Smooth muscle cell (in vitro differentiated cells): Measurements from ENCODE around the gene NABP1. TPM values are rescaled to one million over a fixed set of nuclear protein-coding genes. Genes with fewer than 3 reads are reported as not detected.

Experiments
- DNase-seq: peaks from one replicate; lab custom pipeline; 2025; ENCODE audit not compliant: unreplicated experiment; lab: John Stamatoyannopoulos, UW
- H2AFZ ChIP-seq: fragments of 200-600 bp; sonication (generic); 2 replicates; pipeline ENCODE4 v1.6.0; 2016; ENCODE audit warnings: antibody characterized with exemption, low read depth, mild to moderate bottlenecking
- H3F3A ChIP-seq: fragments of 200-600 bp; sonication (generic); 2 replicates; pipeline ENCODE4 v1.6.0; 2017; ENCODE audit warnings: antibody characterized with exemption, low read depth
- H3K27ac ChIP-seq: fragments of 200-600 bp; sonication (generic); 2 replicates; pipeline ENCODE4 v1.5.1; 2016; ENCODE audit warnings: low read depth, mild to moderate bottlenecking
- H3K27me3 ChIP-seq: fragments of 200-600 bp; sonication (generic); 2 replicates; pipeline ENCODE4 v1.6.1; 2016; ENCODE audit warnings: low read depth, mild to moderate bottlenecking
- H3K36me3 ChIP-seq: fragments of 200-600 bp; sonication (generic); 2 replicates; pipeline ENCODE4 v1.5.1; 2016; ENCODE audit warnings: low read depth
- H3K4me1 ChIP-seq: fragments of 200-600 bp; sonication (generic); 2 replicates; pipeline ENCODE4 v1.5.1; 2016; ENCODE audit warnings: low read depth
- H3K4me2 ChIP-seq: fragments of 200-600 bp; sonication (generic); 2 replicates; pipeline ENCODE4 v1.6.0; 2016; ENCODE audit warnings: mild to moderate bottlenecking
- H3K4me3 ChIP-seq: fragments of 200-600 bp; sonication (generic); 2 replicates; pipeline ENCODE4 v1.5.1; 2016; ENCODE audit warnings: mild to moderate bottlenecking
- H3K79me2 ChIP-seq: fragments of 200-600 bp; sonication (generic); 2 replicates; pipeline ENCODE4 v1.6.0; 2016; ENCODE audit warnings: low read depth, mild to moderate bottlenecking
- H3K9ac ChIP-seq: fragments of 200-600 bp; sonication (generic); 2 replicates; pipeline ENCODE4 v1.6.0; 2016; ENCODE audit warnings: low read depth
- H3K9me3 ChIP-seq: fragments of 200-600 bp; sonication (generic); replicated peaks from 2 replicates; pipeline ENCODE4 v1.5.1; 2016; ENCODE audit warnings: low read depth
- H4K20me1 ChIP-seq: fragments of 200-600 bp; sonication (generic); 2 replicates; pipeline ENCODE4 v1.6.0; 2016; ENCODE audit warnings: low read depth
- CTCF ChIP-seq: fragments of 200-600 bp; sonication (generic); IDR thresholded peaks from 2 replicates; pipeline ENCODE4 v1.5.1; 2017; ENCODE audit warnings: borderline replicate concordance, mild to moderate bottlenecking, antibody characterized with exemption; ENCODE audit not compliant: insufficient read depth, poor library complexity, severe bottlenecking
- WGBS: methylation state at CpG from one replicate; pipeline ENCODE4 v1.1.7; 2016; ENCODE audit warnings: low lambda C conversion rate; 5-methylcytosine and 5-hydroxymethylcytosine counted together
- polyA plus RNA-seq: library from polyadenylated mRNA; unstranded; fragments of >200 nt; fragmentation: Nextera tagmentation; extraction: Ambion mirVana; gene quantifications from 2 replicates; pipeline ENCODE4 v1.2.1, GENCODE V29; 2016
- total RNA-seq: library from RNA; depleted of rRNA; stranded (reverse); fragments of >200 nt; gene quantifications from 2 replicates; pipeline ENCODE4 v1.2.3, GENCODE V29; 2014

Gene NABP1
- total and polyA plus RNA-seq, 2 experiments from 2014 or later: 7.8 to 44.9 TPM

GRCh38 chr2:191679818-191680600 is 2.1 kb downstream of the NABP1 start:
- H3K27me3 ChIP-seq: no peaks in the 10 kb centered on the region
- H4K20me1 ChIP-seq: no peaks in the 10 kb centered on the region
- peak overlapping the region; percentile 99 for H3K27ac ChIP-seq
- H3K4me2 ChIP-seq: peak overlapping the region; percentile 94
- H3K9ac ChIP-seq: peak overlapping the region; percentile 21
- TF ChIP-seq CTCF: no peak
- H3K79me2 ChIP-seq: peaks cover 20% of the 10 kb centered on the region
- no peaks in the 10 kb centered on the region for H3F3A ChIP-seq
- peaks cover 10% of the 10 kb centered on the region for H3K36me3 ChIP-seq
- H3K4me1 ChIP-seq: peaks cover 6% of the 10 kb centered on the region
- DNase-seq: no peak
- no peaks in the 10 kb centered on the region for H3K9me3 ChIP-seq
- H3K4me3 ChIP-seq: peak overlapping the region; percentile 72
- over 99% methylated on average over 4 of the region's 4 CpGs for WGBS
- no peak overlapping the region for H2AFZ ChIP-seq

GRCh38 chr2:191680639-191681038 is 2.7 kb downstream of the NABP1 start:
- Histone ChIP-seq H2AFZ (no peak overlapping the region), H3K27me3 (no peaks in the 10 kb centered on the region), H3K9ac (peak overlapping the region; percentile 21), H3F3A (no peaks in the 10 kb centered on the region), H3K79me2 (peaks cover 20% of the 10 kb centered on the region), H3K36me3 (peaks cover 14% of the 10 kb centered on the region), H4K20me1 (no peaks in the 10 kb centered on the region), H3K9me3 (no peaks in the 10 kb centered on the region), H3K4me2 (peak overlapping the region; percentile 94), H3K4me3 (peak overlapping the region; percentile 16), H3K4me1 (peaks cover 6% of the 10 kb centered on the region), H3K27ac (peak overlapping the region; percentile 99)
- WGBS: 83% methylated on average over 1 of the region's 1 CpG
- TF ChIP-seq CTCF: no peak
- DNase-seq: no peak

GRCh38 chr2:191682126-191682525 is 4.2 kb downstream of the NABP1 start:
- Histone ChIP-seq H3K36me3 (peaks cover 15% of the 10 kb centered on the region), H3K27me3 (no peaks in the 10 kb centered on the region), H4K20me1 (no peaks in the 10 kb centered on the region), H3K4me2 (peak overlapping the region; percentile 94), H3K27ac (peak overlapping the region; percentile 99), H3K79me2 (peaks cover 20% of the 10 kb centered on the region), H3K9ac (no peak overlapping the region), H3F3A (no peaks in the 10 kb centered on the region), H3K4me1 (peaks cover 6% of the 10 kb centered on the region), H3K4me3 (no peak overlapping the region), H3K9me3 (no peaks in the 10 kb centered on the region), H2AFZ (no peak overlapping the region)
- TF ChIP-seq CTCF: no peak
- WGBS: 89% methylated on average over 6 of the region's 6 CpGs
- DNase-seq: no peak

GRCh38 chr2:191686066-191686465 is 8.1 kb downstream of the NABP1 start:
- DNase-seq: no peak
- peaks cover 2% of the 10 kb centered on the region for H3K79me2 ChIP-seq

More at GRCh38 chr2:191686066-191686465, 8.1 kb downstream of the NABP1 start:
- 82% methylated on average over 2 of the region's 2 CpGs for WGBS
- Histone ChIP-seq H3K9ac (no peak overlapping the region), H3K4me3 (no peak overlapping the region), H4K20me1 (no peaks in the 10 kb centered on the region), H3F3A (no peaks in the 10 kb centered on the region), H3K27ac (no peak overlapping the region), H2AFZ (no peak overlapping the region), H3K27me3 (no peaks in the 10 kb centered on the region), H3K4me2 (no peak overlapping the region), H3K9me3 (no peaks in the 10 kb centered on the region), H3K36me3 (peaks cover 15% of the 10 kb centered on the region), H3K4me1 (peaks cover 3% of the 10 kb centered on the region)
- no peak for TF ChIP-seq CTCF
